Sigmoid colon (tissue), 7 donors: ENCODE results near the gene TRMU. TPM values are rescaled to one million over a fixed set of nuclear protein-coding genes. Genes with fewer than 3 reads are reported as not detected.

ENCODE experiments used
- DNase-seq: peaks from one replicate; pipeline ENCODE4 v3.0.0-alpha.2; 2019
- H3K27ac ChIP-seq, 4 donors: fragments of 200-600 bp; sonication (generic); one replicate each; pipeline ENCODE4 v1.5.1; 2016 to 2019; ENCODE audit warnings: mild to moderate bottlenecking in 1 of 4
- H3K27me3 ChIP-seq, 3 donors: fragments of 200-600 bp; sonication (generic); one replicate each; pipeline ENCODE4 v1.5.1; 2019; ENCODE audit warnings: mild to moderate bottlenecking in 1 of 3
- H3K36me3 ChIP-seq, 4 donors: fragments of 200-600 bp; sonication (generic); one replicate each; pipeline ENCODE4 v1.5.1; 2016 to 2019
- H3K4me1 ChIP-seq, 4 donors: fragments of 200-600 bp; sonication (generic); one replicate each; pipeline ENCODE4 v1.5.1; 2017 to 2019
- H3K4me3 ChIP-seq, 4 donors: fragments of 200-600 bp; sonication (generic); one replicate each; pipeline ENCODE4 v1.5.1; 2017 to 2019; ENCODE audit warnings: mild to moderate bottlenecking in 2 of 4, moderate library complexity in 1 of 4
- H3K9me3 ChIP-seq, 4 donors: fragments of 200-600 bp in 3 of 4; sonication (generic) in 3 of 4; one replicate each; pipeline versions ENCODE4 v1.5.1 to v1.6.1; 2013 to 2019
- CTCF ChIP-seq, 4 experiments: fragments of 450-650 bp in 3 of 4; fragments of 200-600 bp in 1 of 4; IDR thresholded peaks; one replicate each; pipeline ENCODE4 v1.5.1; 2016 to 2019; ENCODE audit warnings: antibody characterized with exemption in 4 of 4, mild to moderate bottlenecking in 3 of 4, moderate library complexity in 2 of 4
- EP300 ChIP-seq, 4 donors: sonication (generic); formaldehyde crosslinking; IDR thresholded peaks; one replicate each; pipeline ENCODE4 v1.6.1; 2017; ENCODE audit warnings: antibody characterized with exemption in 4 of 4
- POLR2A ChIP-seq, 2 donors: fragments of 450-650 bp; IDR thresholded peaks; one replicate each; pipeline ENCODE4 v1.6.1; 2016; ENCODE audit warnings: antibody characterized with exemption in 2 of 2, mild to moderate bottlenecking in 2 of 2, moderate library complexity in 2 of 2
- POLR2AphosphoS5 ChIP-seq, 4 donors: sonication (generic); formaldehyde crosslinking; IDR thresholded peaks; one replicate each; pipeline ENCODE4 v1.6.1; 2017; ENCODE audit warnings: antibody characterized with exemption in 4 of 4
- WGBS, 2 donors: extraction: QIAGEN DNeasy Blood & Tissue Kit; methylation state at CpG; one replicate each; pipeline ENCODE4 v1.1.7; 2013; 5-methylcytosine and 5-hydroxymethylcytosine counted together
- intact Hi-C: fragments of 100-400 bp; cut with DNase I; formaldehyde crosslinking; loops from one replicate; pipeline ENCODE4 v1.15.1; 2023
- polyA plus RNA-seq, 3 donors: library from polyadenylated mRNA; stranded (reverse); fragments of 200-250 nt; gene quantifications; one replicate each; pipeline ENCODE4 v1.2.3, GENCODE V29; 2013
- total RNA-seq, 4 donors: library from RNA; depleted of rRNA; stranded (reverse); fragments of >200 nt; gene quantifications; one replicate each; pipeline ENCODE4 v1.1.0, GENCODE V29; 2016
- donor health status: healthy with polysubstance abuse.
- donor health status: Bipolar disorder and iron deficiency.
- donor health status: healthy.

TRMU gene
- total and polyA plus RNA-seq, 7 donors: 12.5 to 38.7 (median 21.9) TPM

- WGBS, 2 donors: 76 to 84% methylated on average over 20 of the region's 20 CpGs
- H3K27me3 ChIP-seq: no peaks in the 10 kb centered on the region
- H3K9me3 ChIP-seq: no peaks in the 10 kb centered on the region
- intact Hi-C loops: no loop called here
- peaks cover 28 to 94% (median 51%) of the 10 kb centered on the region in 4 donors for H3K36me3 ChIP-seq
- H3K27ac ChIP-seq: no peak overlapping the region
- DNase-seq: no peak
- no peak for TF ChIP-seq POLR2A (IDR thresholded peaks at IDR 0.05)
- no peak for TF ChIP-seq CTCF (IDR thresholded peaks at IDR 0.05)
- no peak for TF ChIP-seq EP300 (IDR thresholded peaks at IDR 0.05)
- no peak for TF ChIP-seq POLR2AphosphoS5 (IDR thresholded peaks at IDR 0.05)
- no peak overlapping the region for H3K4me3 ChIP-seq
- peaks cover 0 to 15% (median 5%) of the 10 kb centered on the region in 4 donors for H3K4me1 ChIP-seq
Observed at GRCh38 chr22:46352691-46353386, 17.3 kb downstream of the TRMU start.

- Histone ChIP-seq H3K27me3 (no peaks in the 10 kb centered on the region), H3K27ac (no peak overlapping the region), H3K9me3 (no peaks in the 10 kb centered on the region), H3K4me3 (no peak overlapping the region), H3K4me1 (peaks cover 0 to 15% (median 5%) of the 10 kb centered on the region in 4 donors), H3K36me3 (peaks cover 21 to 87% (median 47%) of the 10 kb centered on the region in 4 donors)
- intact Hi-C loops: no loop called here
- no peak for TF ChIP-seq EP300 (IDR thresholded peaks at IDR 0.05)
- TF ChIP-seq POLR2A (IDR thresholded peaks at IDR 0.05): no peak
- TF ChIP-seq POLR2AphosphoS5 (IDR thresholded peaks at IDR 0.05): no peak
- TF ChIP-seq CTCF (IDR thresholded peaks at IDR 0.05): no peak
- WGBS, 2 donors: 93 to 94% methylated on average over 8 of the region's 8 CpGs
- no peak for DNase-seq
Observed at GRCh38 chr22:46353483-46354105, 18.1 kb downstream of the TRMU start.

DNA sequence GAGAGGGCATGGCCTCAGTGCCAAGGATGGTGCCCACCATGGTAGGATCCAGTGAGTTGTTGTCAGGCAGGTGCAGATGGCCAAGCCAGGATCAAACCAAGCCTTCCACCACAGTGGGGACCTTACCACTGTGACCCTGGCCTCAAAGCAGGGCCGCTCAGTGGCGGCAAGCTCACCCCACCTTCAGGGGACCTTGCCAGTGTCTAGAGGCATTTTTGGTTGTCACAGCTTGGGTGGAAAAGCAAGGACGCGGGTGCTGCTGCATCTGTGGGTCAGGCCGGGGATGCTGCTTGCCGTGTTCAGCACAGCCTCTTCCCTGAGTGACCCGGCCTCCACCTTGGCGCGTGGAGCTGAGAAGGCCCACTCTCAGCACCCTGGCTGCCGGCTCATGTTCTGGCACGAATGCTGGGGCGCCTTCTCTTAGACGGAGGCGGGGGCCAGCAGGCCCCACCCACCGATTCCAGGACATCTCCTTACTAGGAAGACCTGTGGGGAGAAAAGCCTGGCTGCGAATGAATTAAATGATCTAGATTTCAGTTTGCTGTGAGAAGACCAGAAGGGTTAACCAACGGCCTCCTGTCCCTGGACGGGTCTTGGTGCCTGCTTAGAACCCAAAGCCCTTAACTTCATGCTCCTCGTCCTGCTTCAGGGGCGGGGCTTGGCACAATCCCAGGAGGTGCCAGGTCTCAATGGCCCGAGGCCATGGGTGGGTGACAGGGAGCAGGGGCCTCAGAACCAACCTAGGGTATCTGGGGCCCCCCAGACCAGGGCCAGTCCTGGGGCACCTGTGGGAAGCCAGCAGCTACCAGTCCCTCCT is 18.9 kb downstream of the TRMU start:
- H3K36me3 ChIP-seq: peaks cover 20 to 79% (median 47%) of the 10 kb centered on the region in 4 donors
- H3K9me3 ChIP-seq: no peaks in the 10 kb centered on the region
- intact Hi-C loops: no loop called here
- no peak overlapping the region for H3K4me3 ChIP-seq
- H3K27ac ChIP-seq: no peak overlapping the region
- DNase-seq: no peak
- TF ChIP-seq POLR2A (IDR thresholded peaks at IDR 0.05): no peak
- no peak for TF ChIP-seq CTCF (IDR thresholded peaks at IDR 0.05)
- TF ChIP-seq EP300 (IDR thresholded peaks at IDR 0.05): no peak
- TF ChIP-seq POLR2AphosphoS5 (IDR thresholded peaks at IDR 0.05): no peak
- H3K27me3 ChIP-seq: no peaks in the 10 kb centered on the region
- 86 to 89% methylated on average over 21 of the region's 21 CpGs for WGBS, 2 donors
- H3K4me1 ChIP-seq: peaks cover 0 to 13% (median 4%) of the 10 kb centered on the region in 4 donors

GRCh38 chr22:46354993-46355305 is 19.4 kb downstream of the TRMU start:
- H3K4me1 ChIP-seq: peaks cover 0 to 7% (median 1%) of the 10 kb centered on the region in 4 donors
- H3K27ac ChIP-seq: no peak overlapping the region
- H3K9me3 ChIP-seq: no peaks in the 10 kb centered on the region
- intact Hi-C loops: no loop called here
- DNase-seq: no peak
- no peak overlapping the region for H3K4me3 ChIP-seq
- peaks cover 20 to 74% (median 47%) of the 10 kb centered on the region in 4 donors for H3K36me3 ChIP-seq
- WGBS, 2 donors: 81 to 86% methylated on average over 7 of the region's 7 CpGs
- H3K27me3 ChIP-seq: no peaks in the 10 kb centered on the region
- TF ChIP-seq POLR2A (IDR thresholded peaks at IDR 0.05) (no peak), CTCF (IDR thresholded peaks at IDR 0.05) (no peak), EP300 (IDR thresholded peaks at IDR 0.05) (no peak), POLR2AphosphoS5 (IDR thresholded peaks at IDR 0.05) (no peak)
